SIG-M5 (cell line): Measurements from ENCODE around the gene CDC25C.

ENCODE experiments used
- DNase-seq: peaks from one replicate; lab custom pipeline; 2025; lab: John Stamatoyannopoulos, UW

Gene CDC25C

GRCh38 chr5:138331449-138332368, at the start of gene CDC25C:
Gene CDC25C (minus strand): TSS chr5:138331804. CDS start chr5:138331180, 624 bp downstream.
- peak; percentile 97 for DNase-seq

GRCh38 chr5:138372653-138373052, 41.0 kb upstream of the CDC25C start:
- no peak for DNase-seq

- no peak for DNase-seq
Observed at GRCh38 chr5:138372225-138372624, 40.6 kb upstream of the CDC25C start.

- no peak for DNase-seq
Observed at GRCh38 chr5:138371454-138371853, 39.9 kb upstream of the CDC25C start.

GRCh38 chr5:138370537-138370936, 38.9 kb upstream of the CDC25C start:
- DNase-seq: no peak

- peak; percentile 95 for DNase-seq
Observed at GRCh38 chr5:138369706-138370105, 38.1 kb upstream of the CDC25C start.

- DNase-seq: peak; percentile 11
Observed at GRCh38 chr5:138369261-138369660, 37.7 kb upstream of the CDC25C start.

GRCh38 chr5:138366632-138367382, 35.2 kb upstream of the CDC25C start:
- no peak for DNase-seq

GRCh38 chr5:138364576-138364975, 33.0 kb upstream of the CDC25C start:
- DNase-seq: no peak

- no peak for DNase-seq
Observed at GRCh38 chr5:138360941-138361452, 29.4 kb upstream of the CDC25C start.

- DNase-seq: no peak
Observed at GRCh38 chr5:138359621-138360020, 28.0 kb upstream of the CDC25C start.

GRCh38 chr5:138354926-138355378, 23.3 kb upstream of the CDC25C start:
- DNase-seq: peak; percentile 38

GRCh38 chr5:138354387-138354786, 22.8 kb upstream of the CDC25C start:
- no peak for DNase-seq

- DNase-seq: no peak
Observed at GRCh38 chr5:138353560-138354080, 22.0 kb upstream of the CDC25C start.

- DNase-seq: no peak
Observed at GRCh38 chr5:138352722-138353559, 21.3 kb upstream of the CDC25C start.

GRCh38 chr5:138352071-138352721, 20.6 kb upstream of the CDC25C start, which contains the start of gene KDM3B:
Gene KDM3B (plus strand): TSS chr5:138352685. CDS start chr5:138352796, 111 bp downstream.
- DNase-seq: no peak

GRCh38 chr5:138351517-138351916, 19.9 kb upstream of the CDC25C start:
- DNase-seq: no peak

GRCh38 chr5:138351056-138351455, 19.5 kb upstream of the CDC25C start:
- no peak for DNase-seq

GRCh38 chr5:138350563-138350890, 18.9 kb upstream of the CDC25C start:
- DNase-seq: no peak

- DNase-seq: no peak
Observed at GRCh38 chr5:138349852-138350562, 18.4 kb upstream of the CDC25C start.
